Left lung (tissue), 10 donors: Measurements from ENCODE around the gene MAP2K4. TPM values are rescaled to one million over a fixed set of nuclear protein-coding genes. Genes with fewer than 3 reads are reported as not detected.
"Not testable (repeated sequence)": the region's sequence is repeated elsewhere in the genome, so short reads cannot be mapped to it uniquely, and the experiment has no call there.

Source experiments
- ATAC-seq: fragments of 200-7000 bp; cut with Tn5 transposase; one replicate; pipeline ENCODE4 v1.9.1; 2020; ENCODE audit warnings: moderate library complexity
- DNase-seq, 4 donors: peaks; one replicate each; pipeline ENCODE4 v3.0.0-alpha.2; 2013 to 2020
- H3K27ac ChIP-seq, 2 donors: fragments of 200-600 bp; sonication (generic) in 1 of 2; one replicate each; pipeline versions ENCODE4 v1.5.0 to v1.8.0; 2020 to 2021
- H3K27me3 ChIP-seq, 2 donors: fragments of 200-600 bp; sonication (generic) in 1 of 2; one replicate each; pipeline versions ENCODE4 v1.5.0 to v1.8.0; 2020 to 2021
- H3K36me3 ChIP-seq, 2 donors: fragments of 200-600 bp; sonication (generic) in 1 of 2; one replicate each; pipeline versions ENCODE4 v1.5.0 to v1.8.0; 2020 to 2021
- H3K4me1 ChIP-seq, 2 donors: fragments of 200-600 bp; one replicate each; pipeline ENCODE4 v1.8.0; 2021
- H3K4me3 ChIP-seq, 2 donors: fragments of 200-600 bp; sonication (generic) in 1 of 2; one replicate each; pipeline versions ENCODE4 v1.5.0 to v1.8.0; 2020 to 2021; ENCODE audit warnings: mild to moderate bottlenecking in 1 of 2
- H3K9me3 ChIP-seq, 2 donors: fragments of 200-600 bp; sonication (generic) in 1 of 2; one replicate each; pipeline versions ENCODE4 v1.5.0 to v1.8.0; 2020 to 2021
- intact Hi-C, 2 donors: fragments of 100-400 bp; cut with DNase I; formaldehyde crosslinking; loops; one replicate each; pipeline versions ENCODE4 v1.11.2 to v1.14.2; 2022
- polyA plus RNA-seq, 6 donors: library from polyadenylated mRNA; unstranded; fragments of 120-200 nt; gene quantifications; one replicate each; pipeline ENCODE4 v1.2.1, GENCODE V29; 2013; ENCODE audit not compliant: insufficient read length in 6 of 6
- total RNA-seq, 2 donors: library from RNA; stranded (reverse); fragmentation: NEBNext Ultra II Directional; extraction: Animal tissue kit (Norgen Biotek cat#: 25700); gene quantifications; one replicate each; pipeline ENCODE4 v1.2.1, GENCODE V29; 2021
- TF ChIP-seq, protein P1 (sequence below), 2 donors: fragments of 200-600 bp; sonication (generic) in 1 of 2; IDR thresholded peaks; one replicate each; pipeline versions ENCODE4 v1.5.0 to v1.8.0; 2021; ENCODE audit warnings: antibody characterized with exemption in 2 of 2
- donor health status: DM: no; HTN: yes; CAD: no.
- donor health status: DM: no; HTN: no; CAD: no.

Gene MAP2K4
- total and polyA plus RNA-seq, 8 donors: 29.4 to 36.7 (median 34.1) TPM

DNA sequence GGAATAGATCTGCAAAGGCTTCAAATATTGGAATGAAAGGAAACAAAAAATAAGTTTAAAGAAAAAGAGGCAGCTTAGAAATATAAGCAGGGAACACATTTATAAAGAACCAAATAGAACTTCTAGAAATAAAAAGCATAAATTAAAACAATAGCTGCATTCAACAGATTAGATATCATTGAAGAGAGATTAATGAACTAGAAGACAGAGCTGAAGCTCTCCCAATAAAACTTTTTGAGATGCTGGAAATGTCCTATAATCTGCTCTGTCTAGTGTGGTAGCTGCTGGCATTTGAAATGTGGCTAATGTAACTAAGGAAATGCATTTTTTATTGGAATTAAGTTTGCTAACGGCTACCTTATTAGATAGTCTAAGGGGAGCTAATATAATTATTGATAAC is 115.6 kb downstream of the MAP2K4 start:
- H3K4me3 ChIP-seq: no peak overlapping the region
- ATAC-seq (no peak), DNase-seq (no peak)
- no peaks in the 10 kb centered on the region for H3K27me3 ChIP-seq
- TF ChIP-seq, protein P1, sequence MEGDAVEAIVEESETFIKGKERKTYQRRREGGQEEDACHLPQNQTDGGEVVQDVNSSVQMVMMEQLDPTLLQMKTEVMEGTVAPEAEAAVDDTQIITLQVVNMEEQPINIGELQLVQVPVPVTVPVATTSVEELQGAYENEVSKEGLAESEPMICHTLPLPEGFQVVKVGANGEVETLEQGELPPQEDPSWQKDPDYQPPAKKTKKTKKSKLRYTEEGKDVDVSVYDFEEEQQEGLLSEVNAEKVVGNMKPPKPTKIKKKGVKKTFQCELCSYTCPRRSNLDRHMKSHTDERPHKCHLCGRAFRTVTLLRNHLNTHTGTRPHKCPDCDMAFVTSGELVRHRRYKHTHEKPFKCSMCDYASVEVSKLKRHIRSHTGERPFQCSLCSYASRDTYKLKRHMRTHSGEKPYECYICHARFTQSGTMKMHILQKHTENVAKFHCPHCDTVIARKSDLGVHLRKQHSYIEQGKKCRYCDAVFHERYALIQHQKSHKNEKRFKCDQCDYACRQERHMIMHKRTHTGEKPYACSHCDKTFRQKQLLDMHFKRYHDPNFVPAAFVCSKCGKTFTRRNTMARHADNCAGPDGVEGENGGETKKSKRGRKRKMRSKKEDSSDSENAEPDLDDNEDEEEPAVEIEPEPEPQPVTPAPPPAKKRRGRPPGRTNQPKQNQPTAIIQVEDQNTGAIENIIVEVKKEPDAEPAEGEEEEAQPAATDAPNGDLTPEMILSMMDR (IDR thresholded peaks at IDR 0.05): no peak
- H3K4me1 ChIP-seq: no peaks in the 10 kb centered on the region
- intact Hi-C loops: no loop called here
- no peak overlapping the region for H3K27ac ChIP-seq
- H3K36me3 ChIP-seq: peaks cover 0 to 67% of the 10 kb centered on the region in 2 donors
- H3K9me3 ChIP-seq: peaks cover 0 to 12% of the 10 kb centered on the region in 2 donors

DNA sequence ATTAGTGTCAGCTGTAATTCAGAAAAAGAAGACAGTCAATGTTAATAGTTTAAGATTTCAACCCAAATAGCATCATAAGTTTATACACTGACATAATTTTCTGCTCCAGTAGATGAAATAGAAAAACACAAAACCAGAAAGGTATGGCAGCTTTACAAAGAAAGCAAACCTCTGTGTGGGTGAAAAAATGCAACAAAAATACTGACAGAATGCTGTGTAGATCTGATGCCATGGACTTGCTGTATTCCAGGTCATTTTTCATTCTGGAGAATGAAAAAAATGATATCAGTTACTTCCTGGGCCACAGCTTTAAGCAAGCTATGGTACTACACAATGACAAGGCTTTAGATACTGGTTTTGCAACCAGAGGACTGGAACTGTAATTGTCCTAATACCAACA is 116.0 kb downstream of the MAP2K4 start:
- intact Hi-C loops: no loop called here
- no peak for DNase-seq

DNA sequence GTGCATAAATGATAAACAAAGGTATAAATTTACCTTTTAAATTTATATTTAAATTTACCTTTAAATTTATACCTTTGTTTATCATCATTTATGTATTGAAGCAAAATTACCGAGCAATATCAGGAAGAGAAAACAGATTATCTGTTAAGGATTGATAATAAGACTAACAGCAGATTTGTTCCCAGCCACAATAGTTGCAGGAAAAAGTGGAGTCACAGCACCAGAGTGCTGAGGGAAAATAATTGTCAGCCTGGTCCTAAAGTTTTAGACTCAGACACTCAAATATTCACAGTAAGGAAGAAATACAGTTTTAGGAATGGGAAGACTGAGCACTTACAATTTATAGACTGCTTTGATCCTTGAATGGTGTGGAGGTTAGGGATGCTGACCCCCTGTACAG is 117.2 kb downstream of the MAP2K4 start:
- Histone ChIP-seq H3K4me3 (no peak overlapping the region), H3K36me3 (peaks cover 0 to 82% of the 10 kb centered on the region in 2 donors), H3K27me3 (no peaks in the 10 kb centered on the region), H3K9me3 (peaks cover 0 to 12% of the 10 kb centered on the region in 2 donors), H3K4me1 (no peaks in the 10 kb centered on the region), H3K27ac (no peak overlapping the region)
- DNase-seq (no peak), ATAC-seq (no peak)
- intact Hi-C loops: no loop called here
- TF ChIP-seq, protein P1 (IDR thresholded peaks at IDR 0.05): no peak

More for the DNA sequence above, 116.0 kb downstream of the MAP2K4 start:
- Histone ChIP-seq H3K9me3 (peaks cover 0 to 12% of the 10 kb centered on the region in 2 donors), H3K4me3 (no peak overlapping the region), H3K27ac (no peak overlapping the region), H3K4me1 (no peaks in the 10 kb centered on the region), H3K27me3 (no peaks in the 10 kb centered on the region), H3K36me3 (peaks cover 0 to 70% of the 10 kb centered on the region in 2 donors)
- TF ChIP-seq, protein P1 (IDR thresholded peaks at IDR 0.05): no peak
- ATAC-seq: no peak

DNA sequence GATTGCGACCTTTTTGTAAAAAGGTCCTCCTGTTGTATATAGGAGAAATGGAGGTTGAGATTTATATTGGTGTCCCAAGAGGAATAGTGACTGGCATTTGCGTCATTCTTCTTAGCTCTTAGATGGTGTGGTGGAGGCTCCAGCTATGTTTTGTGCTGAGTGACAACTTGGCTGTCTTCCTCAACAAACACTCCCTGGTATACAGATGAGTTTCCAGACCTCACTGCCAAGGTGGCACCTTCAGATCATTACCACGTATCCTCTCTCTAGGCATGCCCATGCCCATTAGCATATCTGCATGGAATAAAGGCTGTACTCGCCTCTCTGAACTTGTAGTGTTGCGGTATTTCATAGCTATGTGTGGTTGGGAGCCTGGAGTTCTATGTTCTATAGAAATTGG is 120.0 kb downstream of the MAP2K4 start:
- no peak overlapping the region for H3K4me3 ChIP-seq
- H3K27ac ChIP-seq: no peak overlapping the region
- peaks cover 0 to 84% of the 10 kb centered on the region in 2 donors for H3K36me3 ChIP-seq
- DNase-seq (no peak), ATAC-seq (no peak)
- peaks cover 0 to 12% of the 10 kb centered on the region in 2 donors for H3K9me3 ChIP-seq
- no peaks in the 10 kb centered on the region for H3K4me1 ChIP-seq
- intact Hi-C loops: no loop called here
- TF ChIP-seq, protein P1 (IDR thresholded peaks at IDR 0.05): no peak
- no peaks in the 10 kb centered on the region for H3K27me3 ChIP-seq

DNA sequence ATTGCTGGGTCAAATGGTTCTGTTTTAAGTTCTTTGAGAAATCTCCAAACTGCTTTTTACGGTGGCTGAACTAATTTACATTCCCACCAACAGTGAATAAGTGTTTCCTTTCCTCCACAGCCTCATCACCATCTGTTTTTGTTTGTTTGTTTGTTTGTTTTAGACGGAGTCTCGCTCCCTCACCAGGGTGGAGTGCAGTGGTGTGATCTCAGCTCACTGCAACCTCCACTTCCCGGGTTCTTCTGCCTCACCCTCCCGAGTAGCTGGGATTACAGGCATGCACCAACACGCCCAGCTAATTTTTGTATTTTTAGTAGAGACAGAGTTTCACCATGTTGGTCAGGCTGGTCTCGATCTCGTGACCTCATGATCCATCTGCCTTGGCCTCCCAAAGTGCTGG is 141.5 kb downstream of the MAP2K4 start:
- H3K36me3 ChIP-seq, intact Hi-C loops, DNase-seq, ATAC-seq, H3K4me3 ChIP-seq, H3K27ac ChIP-seq, H3K27me3 ChIP-seq, H3K4me1 ChIP-seq: not testable (repeated sequence)
- H3K9me3 ChIP-seq: peaks cover 0 to 15% of the 10 kb centered on the region in 2 donors

DNA sequence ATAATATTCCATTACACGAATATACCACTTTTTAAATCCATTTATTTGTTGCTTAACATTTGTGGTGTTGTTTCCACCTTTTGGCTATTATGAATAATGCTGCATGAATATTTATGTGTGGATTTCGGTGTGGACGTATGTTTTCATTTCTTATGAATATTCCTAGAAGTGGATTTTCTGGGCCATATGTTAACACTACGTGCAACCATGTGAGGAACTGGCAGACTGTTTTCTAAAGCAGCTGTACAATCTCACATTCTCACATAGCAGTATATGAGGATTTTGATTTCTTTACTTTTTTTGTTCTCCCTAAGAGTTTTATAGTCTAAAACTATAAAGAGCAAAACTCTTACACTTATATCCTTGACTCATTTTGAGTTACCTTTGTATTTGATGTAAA is 143.4 kb downstream of the MAP2K4 start:
- no peaks in the 10 kb centered on the region for H3K27me3 ChIP-seq
- intact Hi-C loops: no loop called here
- H3K9me3 ChIP-seq: peaks cover 0 to 15% of the 10 kb centered on the region in 2 donors
- H3K36me3 ChIP-seq: no peaks in the 10 kb centered on the region
- no peak overlapping the region for H3K27ac ChIP-seq
- H3K4me3 ChIP-seq: no peak overlapping the region
- H3K4me1 ChIP-seq: no peaks in the 10 kb centered on the region
- TF ChIP-seq, protein P1 (IDR thresholded peaks at IDR 0.05): no peak
- ATAC-seq: no peak
- DNase-seq: no peak
